ENCODE measurements around the gene SH2D3C.

SH2D3C gene

GRCh38 chr9:127721391-127721821 lies 57.1 kb downstream of the SH2D3C start:
- DNase-seq = peak in 1 of 51 donors; percentile 17

DNA sequence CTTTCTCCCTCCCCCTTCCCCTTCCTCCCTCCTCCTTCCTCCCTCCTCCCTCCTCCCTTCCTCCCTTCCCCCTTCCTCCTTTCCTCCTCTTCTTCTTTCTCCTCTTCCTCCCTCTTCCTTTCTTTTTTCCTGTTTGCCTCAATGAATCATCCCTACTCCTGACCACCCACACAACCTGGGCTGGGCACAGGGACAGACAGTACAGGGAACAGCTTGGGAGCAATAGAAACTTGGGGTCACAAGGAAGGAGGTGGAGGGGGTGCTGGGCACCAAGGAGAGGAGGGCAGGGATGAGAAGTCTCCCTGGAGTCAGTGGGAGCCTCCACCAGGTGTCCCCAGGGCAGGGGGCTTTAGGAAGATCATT lies 57.6 kb downstream of the SH2D3C start:
- no peak for DNase-seq

DNA sequence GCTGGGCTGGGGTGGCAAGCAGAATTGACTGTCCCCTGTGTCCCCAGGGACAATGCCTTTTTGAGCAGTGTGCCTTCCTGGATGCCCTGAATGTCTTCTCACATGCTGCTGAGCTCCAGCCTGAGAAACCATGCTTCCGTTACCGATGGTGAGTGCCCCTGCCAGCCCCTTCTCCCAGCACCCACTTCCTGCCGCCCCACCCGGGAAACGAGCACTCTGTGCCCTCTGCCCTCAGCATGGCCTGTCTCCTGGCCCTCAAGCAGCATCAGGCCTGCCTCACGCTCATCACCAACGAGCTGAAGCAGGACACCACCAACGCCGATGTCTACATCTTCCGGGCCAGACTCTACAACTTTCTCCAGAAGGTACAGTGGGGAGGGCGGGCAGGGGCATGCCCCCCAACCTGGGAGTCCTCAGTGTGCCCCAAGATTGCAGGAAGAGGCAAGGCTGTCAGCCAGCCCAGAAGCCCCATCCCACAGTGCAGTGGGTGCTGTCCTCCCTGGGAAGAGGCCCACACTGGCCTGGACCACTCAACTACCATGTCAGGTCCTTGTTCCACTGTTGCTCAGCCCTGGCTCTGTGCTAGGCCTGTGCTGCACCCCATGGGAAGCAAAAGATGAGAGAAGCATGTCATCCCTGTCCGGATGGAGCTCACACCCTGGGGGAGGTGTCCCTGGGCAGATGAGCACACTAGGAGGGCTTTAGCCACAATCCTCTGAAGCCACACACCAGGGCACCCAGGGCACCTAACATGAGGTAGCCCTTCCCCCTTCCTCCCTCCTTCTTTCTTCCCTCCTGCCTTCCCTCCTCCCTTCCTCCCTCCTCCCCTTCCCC lies 58.2 kb downstream of the SH2D3C start:
- no peak for DNase-seq

GRCh38 chr9:127717766-127718165 lies 60.7 kb downstream of the SH2D3C start:
- DNase-seq = peak in 10 of 51 donors; percentile 9 to 47 (median 22)

DNA sequence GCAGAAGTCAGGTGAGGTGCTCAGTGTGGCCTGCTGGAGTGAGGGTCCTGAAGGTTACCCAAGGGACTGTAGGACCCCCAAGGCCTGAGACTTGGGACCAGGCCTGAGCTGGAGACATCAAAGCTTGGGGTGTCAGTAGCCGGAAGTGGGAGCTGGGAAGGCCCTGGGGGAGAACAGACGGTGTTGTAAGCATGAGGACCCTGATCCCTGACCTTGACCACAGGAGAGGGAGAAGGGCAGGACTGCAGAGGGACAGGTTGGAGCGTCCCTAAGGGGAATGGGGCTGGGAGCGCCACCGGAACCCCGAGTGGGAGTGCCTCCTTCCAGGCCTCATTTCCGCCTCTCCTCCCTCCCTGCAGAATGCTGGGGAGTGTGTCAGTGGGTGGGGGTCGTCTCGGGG lies 62.1 kb downstream of the SH2D3C start:
- DNase-seq = peak in 1 of 51 donors; percentile 46

- DNase-seq = peak; percentile 68 to 99 (median 94)
These were observed 62.8 kb downstream of the SH2D3C start, which contains the start of the genes PTRH1 and TTC16 for GRCh38 chr9:127715470-127716337. Gene PTRH1, minus strand, starts transcription at chr9:127715663. Its CDS starts 24 bp downstream, at chr9:127715639. Gene TTC16, plus strand, starts transcription at chr9:127716079. Its CDS starts 67 bp downstream, at chr9:127716146.

GRCh38 chr9:127714951-127715469 lies 63.5 kb downstream of the SH2D3C start:
- no peak for DNase-seq

DNA sequence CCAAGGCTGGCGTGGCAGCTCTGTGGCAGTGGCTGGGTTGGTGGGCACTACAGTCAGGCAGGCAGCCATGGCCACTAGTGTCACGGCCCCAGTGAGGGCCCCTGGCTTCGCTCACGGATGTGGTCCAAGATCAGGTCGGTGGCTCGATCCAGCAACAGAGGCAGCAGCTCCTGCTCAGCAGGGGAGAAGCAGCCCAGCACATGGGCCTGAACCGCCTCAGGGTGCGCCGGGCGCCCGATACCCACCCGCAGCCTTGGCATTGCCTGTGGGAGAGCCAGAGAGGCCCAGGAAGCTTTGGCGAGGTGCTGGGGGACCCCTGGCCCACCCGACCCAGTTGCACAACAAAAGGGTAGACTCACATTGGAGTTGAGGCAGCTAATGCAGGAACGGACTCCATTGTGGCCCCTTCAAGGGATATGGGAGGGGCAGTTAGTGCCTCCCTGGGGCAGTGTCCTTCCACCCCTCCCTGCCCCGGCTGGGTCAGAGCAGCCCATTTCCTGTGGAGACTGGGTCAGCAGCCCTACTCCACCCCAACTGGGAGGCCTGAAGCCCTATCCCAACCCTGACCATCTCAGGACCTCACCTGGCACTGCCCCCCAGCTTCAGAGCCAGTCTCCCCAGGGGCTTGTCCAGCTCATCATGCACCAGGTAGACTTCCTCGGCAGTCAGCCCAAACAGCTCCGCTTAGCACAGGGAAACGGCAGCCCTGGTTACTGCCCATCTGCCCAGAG lies 64.3 kb downstream of the SH2D3C start:
- DNase-seq = no peak

DNA sequence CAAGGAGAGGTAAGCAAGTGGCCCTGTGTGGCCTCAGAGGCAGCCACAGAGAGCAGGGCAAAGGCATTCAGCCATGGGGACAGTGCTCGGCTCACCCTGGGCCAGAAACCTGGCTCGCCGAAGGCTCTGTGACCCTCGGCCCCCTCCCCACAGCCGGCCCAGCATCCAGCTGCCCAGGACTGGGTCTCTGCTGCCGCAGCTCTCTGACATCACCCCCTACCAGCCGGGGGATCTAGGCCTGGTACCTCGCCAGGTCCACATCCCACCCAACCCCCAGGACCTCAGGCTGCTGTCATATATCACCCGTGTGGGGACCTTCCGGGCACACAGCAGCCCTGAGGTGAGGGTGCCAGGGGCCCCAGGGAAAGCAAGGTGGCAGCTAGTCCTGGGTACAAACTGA lies 65.6 kb downstream of the SH2D3C start:
- DNase-seq = no peak

- no peak for DNase-seq
These were observed 66.1 kb downstream of the SH2D3C start for GRCh38 chr9:127712371-127712770.

GRCh38 chr9:127711831-127712274 lies 66.6 kb downstream of the SH2D3C start:
- no peak for DNase-seq

DNA sequence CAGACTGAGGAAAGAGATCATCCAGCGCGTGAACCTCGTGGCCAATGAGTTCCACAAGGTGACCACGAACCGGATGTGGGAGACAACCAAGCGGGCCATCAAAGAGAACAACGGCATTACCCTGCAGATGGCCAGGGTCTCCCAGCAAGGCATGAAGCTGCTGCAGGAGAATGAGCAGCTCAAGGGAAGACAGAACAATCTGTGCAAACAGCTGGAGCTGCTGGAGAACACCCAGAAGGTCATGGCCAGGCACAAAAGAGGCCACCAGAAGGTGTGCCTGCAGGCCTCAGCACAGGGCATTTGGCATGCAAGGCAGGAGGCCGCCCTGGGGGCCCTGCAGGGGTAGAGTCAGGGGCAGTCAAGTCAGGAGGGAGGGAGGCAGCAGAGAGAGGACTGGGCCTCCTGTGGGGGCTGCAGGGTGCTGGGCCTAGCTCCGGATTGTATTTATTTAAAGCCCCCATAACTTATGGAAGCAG lies 67.2 kb downstream of the SH2D3C start:
- DNase-seq = no peak

- no peak for DNase-seq
These were observed 68.2 kb downstream of the SH2D3C start for GRCh38 chr9:127710204-127710783.

DNA sequence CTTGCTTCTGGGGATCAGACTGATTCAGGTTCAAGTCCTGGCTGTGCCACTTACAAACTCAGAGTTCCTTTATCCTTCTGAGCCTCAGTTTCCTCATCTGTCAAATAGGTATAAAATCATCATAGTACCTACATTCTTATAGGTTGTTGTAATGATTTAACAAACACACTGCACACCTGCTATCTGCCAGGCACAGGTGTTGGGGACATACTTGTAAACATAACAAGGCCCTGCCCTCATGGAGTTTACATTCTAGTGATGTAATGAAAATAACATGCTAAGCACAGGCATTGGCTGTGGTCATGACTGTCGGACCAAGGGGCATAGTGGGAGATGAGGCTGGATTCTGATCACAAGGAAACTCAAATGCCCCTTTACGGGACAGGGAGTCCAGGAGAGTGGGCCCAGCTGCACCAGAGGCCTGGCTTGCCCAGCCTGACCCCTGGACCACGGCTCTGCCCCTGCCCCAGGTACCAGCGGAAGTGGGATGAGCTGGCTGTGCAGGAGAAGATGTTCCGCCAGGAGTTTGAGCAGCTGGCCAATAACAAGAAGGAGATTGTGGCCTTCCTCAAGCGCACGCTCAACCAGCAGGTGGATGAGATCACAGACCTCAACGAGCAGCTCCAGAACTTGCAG lies 69.4 kb downstream of the SH2D3C start:
- no peak for DNase-seq

- DNase-seq = no peak
These were observed 70.7 kb downstream of the SH2D3C start for GRCh38 chr9:127707766-127708165.

DNA sequence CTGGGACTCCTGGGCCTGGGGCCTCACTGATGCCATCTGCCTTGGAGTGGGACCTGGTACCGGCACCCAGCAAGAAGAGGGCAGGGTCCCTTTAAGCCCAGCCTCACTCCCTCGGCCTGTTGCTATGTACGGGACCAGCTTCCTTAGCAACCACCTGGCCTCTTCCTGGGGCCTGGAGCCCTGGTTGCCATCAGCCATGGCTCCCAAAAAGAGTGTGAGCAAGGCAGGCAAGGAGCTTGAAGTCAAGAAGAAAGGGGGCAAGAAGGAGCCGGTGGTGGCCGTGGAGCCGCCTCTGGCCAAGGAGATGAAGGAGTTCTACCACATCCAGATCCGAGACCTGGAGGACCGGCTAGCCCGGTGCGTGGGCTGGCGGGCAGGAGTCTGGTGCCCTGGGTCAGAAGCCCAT lies 71.6 kb downstream of the SH2D3C start, which contains the start of gene CFAP157:
Gene CFAP157 (plus strand): TSS at position 153 of the 406 bp plus-strand sequence. CDS start 44 bp downstream, at position 197.
- DNase-seq = peak in 5 of 51 donors; percentile 10 to 32 (median 16)

- DNase-seq = no peak
These were observed 72.7 kb downstream of the SH2D3C start for GRCh38 chr9:127705577-127706379.

- no peak for DNase-seq
These were observed 75.0 kb downstream of the SH2D3C start for GRCh38 chr9:127703289-127703946.
